Activated T-helper 1 cell treated with anti-CD3 and anti-CD28 coated beads, Interleukin-2, amount 50 U/mL, for 16 hours (primary cell): ENCODE measurements around the gene SCGB2B2.
"Not testable (repeated sequence)": the region's sequence is repeated elsewhere in the genome, so short reads cannot be mapped to it uniquely, and the experiment has no call there.

Experiments used
- DNase-seq, 2 donors: peaks; one replicate each; pipeline ENCODE4 v3.0.0-alpha.2; 2020; ENCODE audit warnings: low read depth in 1 of 2, low spot score in 1 of 2

SCGB2B2 gene, protein sequence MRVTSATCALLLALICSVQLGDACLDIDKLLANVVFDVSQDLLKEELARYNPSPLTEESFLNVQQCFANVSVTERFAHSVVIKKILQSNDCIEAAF

DNA sequence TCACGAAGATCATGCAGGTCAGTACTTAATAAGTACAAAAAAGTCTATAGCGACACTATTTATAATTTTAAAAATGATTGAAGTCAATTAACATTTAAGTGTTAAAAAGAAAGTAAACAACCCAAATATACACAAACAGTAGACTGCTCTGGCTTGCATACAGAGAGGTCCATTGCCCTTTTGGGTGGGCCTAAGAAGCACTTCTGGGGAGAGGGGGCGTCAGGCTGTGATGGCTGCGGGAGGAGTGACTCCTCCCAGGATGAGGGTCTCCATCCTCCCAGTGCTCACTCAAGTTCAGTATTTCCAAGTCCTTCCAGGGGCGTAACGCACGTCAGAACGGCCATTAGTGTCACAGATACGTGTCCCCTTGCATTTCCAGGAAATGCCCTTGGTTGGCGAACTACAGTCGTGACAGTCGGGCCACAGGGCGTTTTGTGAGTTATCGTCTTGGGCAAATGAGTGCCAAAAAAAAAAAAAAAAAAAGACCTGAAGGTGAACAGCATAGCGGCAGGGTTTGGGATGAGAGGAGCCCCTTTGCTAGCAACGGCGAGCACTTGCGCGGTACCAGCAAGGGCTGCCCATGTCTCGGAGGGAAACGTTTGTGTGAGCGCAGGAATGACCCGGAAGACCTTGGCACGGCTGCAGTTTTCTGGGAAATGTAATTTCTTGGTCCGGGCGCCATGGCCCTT lies at the start of gene SCGB2B2:
Gene SCGB2B2 (minus strand): TSS at position 463 of the 689 bp plus-strand sequence. CDS start 82,596 bp downstream, outside the sequence.
- no peak for DNase-seq

DNA sequence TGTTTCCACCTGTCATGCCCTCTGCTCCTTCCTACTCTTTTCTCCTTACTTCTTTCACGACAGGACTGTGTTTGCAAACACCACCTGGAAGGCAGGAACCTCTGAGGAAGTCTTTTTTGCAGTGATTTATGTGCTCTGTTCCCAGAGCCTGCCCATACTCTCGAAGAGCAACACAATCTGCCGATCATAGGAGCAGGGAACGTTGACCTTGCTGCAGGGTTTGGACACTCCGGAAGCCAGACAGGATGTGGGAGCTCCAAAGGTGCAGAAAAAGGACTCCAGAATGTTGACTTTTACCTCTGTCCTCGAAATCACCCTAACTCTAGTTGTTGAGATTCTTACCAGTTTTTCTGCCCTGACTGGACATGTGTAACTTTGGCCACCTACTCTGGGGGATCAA lies 48.4 kb upstream of the SCGB2B2 start:
- no peak for DNase-seq

DNA sequence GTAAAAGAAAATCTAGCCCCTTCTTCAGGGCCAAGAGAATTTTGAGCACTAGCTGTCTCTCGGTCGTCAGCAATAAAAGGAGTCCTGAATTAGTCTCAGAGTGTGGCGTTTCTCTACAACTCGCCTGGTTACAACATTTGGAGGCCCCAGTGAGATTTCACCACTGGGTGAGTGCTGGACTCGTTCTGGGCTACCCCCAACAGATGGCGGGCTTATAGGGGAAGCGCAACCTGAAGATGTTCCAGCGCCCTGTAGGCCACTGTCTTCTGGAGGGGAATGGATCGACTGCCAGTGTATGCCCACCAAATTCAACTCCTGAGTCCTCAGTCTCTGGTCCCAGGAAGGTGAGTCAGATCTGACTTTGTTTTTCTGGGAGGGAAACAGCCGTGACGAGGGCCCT lies 45.4 kb upstream of the SCGB2B2 start:
- DNase-seq: no peak

DNA sequence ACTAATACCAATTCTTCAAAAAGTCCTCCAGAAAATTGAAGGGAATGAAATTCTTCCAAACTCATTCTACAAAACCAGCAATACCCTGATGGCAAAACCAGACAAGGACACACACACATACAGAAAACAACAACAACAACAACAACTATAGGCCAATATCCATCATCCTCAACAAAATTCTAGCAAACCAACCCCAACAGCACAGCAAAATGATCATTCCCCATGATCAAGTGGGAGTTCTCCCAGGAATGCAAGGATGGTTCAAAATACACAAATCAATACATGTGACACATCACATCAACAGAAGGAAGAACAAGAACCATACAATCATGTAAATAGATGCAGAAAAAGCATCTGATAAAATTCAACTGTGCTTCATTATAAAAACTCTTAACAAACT lies 38.4 kb upstream of the SCGB2B2 start:
- DNase-seq: no peak

DNA sequence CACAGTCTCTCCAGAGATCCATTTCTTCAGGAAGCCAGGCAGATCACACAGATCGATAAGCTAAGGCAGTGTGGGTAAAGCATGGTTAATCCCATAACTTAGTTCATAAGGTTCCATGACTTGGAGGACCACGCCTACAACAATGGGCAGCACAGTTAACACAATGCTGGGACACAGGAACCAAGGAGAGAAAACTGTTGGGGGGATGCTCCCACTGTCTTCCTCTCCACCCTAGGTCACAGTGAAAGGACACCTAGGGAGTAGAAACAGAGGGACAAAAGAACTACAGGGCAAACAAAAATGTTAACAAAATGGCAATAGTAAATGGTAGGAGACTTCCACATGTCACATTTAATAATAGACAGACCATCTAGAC lies 36.3 kb upstream of the SCGB2B2 start:
- DNase-seq: no peak

DNA sequence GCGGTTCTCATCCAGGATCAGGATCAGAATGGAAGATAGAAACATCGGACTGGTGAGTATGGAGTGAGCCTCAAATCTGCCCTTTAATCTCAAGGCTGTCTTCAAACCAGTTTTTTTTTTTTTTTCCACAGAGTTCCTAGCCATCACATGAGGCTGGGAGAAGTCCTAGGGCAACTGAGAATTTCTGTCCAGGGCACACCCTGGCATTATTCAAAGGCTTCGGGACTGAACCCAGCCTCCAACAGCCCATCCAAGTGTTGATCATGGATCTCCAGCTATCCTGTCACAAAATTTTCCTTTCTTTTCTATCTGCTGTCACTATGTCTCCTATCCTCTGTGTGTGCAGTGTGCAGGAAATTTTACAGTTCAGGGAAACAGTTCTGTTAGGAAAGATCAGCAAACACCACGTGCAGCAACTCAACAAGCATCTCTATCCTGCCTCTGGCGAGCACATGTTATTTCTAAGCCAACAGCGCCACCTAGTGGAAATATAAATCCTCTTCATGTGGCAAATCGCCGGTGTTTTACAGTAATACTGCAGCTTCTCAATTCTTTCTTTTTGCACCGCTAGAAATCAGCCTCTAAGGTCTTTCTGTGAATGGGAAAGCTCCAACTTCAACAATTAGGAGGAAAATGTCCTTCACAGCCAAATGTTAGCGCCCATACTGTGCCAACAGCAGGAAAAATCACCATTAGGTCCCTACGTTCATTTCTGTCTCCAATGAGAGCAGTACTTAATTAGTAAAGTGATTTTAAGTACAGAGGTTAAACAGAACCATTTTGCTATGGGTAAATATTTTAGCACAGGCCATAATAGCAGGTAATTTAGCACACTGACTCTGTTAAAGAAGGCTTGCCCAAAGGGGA lies 35.7 kb upstream of the SCGB2B2 start:
- DNase-seq: peak in 1 of 2 donors; percentile 36

DNA sequence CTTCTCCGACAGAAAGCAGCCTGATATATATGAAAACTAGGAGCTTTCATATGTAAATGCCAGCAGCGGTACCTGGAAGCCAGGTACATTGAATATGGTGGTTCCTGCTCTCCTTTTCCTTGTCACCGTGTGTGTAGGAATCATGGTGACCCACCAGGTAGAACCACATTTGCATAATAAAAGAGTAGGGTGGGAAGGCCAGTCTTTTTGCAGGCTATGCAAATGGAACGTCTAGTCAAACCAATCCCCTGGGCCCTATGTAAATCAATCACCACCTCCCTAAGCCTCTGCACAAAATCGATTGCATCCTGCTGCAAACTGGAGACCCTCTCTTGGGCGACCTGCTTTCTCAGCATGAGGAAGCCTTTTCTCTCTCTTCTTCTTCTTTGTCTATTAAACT lies 34.9 kb upstream of the SCGB2B2 start:
- DNase-seq: no peak

DNA sequence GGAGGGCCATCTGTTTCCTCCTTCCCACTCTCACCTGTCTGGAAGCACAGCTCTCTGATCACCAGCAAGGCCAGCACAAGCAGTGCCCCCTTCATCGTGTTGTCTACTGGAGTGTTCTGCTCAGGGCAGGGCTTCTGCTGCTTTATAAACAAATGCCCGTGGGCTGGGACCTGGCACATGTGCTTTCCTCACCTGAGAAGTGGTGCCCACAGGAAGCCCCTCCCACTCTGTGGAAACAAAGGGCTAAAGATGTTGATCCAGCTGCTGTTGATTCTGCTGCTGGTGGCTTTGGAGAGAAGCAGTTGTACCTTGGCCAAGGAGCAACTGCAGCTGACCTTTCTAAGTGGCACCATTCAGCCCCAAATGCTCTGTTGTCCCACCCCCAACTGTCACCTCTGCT lies 30.7 kb upstream of the SCGB2B2 start:
- DNase-seq: no peak

DNA sequence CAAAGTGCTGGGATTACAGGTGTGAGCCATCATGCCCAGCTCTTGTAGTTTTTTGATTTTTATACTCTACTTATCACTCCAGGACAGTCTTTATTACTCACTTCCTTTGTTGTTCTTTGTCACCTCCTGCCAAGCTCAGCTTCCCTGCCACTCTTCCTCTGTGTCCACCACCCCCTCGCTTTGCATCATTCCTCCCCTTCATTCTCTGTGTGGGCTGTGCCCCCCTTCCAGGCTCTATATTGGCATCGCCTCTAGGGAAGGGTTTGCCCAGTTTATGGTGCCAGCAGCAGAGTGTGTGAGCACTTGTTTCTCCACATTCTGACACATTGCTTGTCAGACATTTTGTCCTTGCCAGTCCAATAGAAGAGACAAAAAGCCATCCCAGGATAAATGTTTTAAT lies 15.6 kb upstream of the SCGB2B2 start:
- no peak for DNase-seq

DNA sequence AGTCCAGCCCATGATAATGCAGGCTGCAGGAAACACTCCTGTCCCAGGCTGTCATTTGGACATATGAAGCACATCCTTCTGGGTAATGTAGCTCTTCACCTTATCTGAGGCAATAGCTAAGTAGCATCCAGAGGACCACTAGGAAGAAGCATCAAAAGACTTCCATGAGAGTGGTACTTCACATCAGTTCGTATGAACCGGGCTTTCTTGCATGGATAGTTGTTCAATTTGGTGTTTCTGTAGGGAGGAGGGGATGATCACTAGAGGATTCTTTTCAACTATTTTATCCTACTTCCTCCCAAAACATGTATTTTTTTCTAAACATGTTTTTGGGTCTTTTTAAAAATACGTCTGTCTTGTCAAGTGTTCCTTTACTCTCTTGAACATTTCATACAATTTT lies 13.4 kb upstream of the SCGB2B2 start:
- DNase-seq: no peak

DNA sequence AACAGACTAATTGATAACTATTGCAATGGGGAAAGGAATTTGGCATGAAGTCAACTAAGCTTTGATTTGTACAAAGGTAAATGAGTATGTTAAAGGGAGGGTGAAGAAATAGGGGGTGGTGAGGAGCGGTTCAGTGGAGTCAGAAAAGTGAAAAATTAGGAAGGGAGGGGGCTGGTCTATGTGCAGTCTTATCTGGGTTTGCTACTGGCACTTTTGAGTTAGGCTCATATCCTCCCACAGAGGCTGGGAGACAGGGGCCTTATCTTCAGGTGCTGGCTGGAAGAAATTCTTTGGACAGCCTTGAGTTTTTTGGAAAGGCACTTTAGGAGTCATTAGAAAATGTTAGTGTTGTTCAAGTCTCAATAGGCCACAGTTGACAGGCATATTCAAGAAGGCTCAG lies 11.6 kb upstream of the SCGB2B2 start:
- no peak for DNase-seq

DNA sequence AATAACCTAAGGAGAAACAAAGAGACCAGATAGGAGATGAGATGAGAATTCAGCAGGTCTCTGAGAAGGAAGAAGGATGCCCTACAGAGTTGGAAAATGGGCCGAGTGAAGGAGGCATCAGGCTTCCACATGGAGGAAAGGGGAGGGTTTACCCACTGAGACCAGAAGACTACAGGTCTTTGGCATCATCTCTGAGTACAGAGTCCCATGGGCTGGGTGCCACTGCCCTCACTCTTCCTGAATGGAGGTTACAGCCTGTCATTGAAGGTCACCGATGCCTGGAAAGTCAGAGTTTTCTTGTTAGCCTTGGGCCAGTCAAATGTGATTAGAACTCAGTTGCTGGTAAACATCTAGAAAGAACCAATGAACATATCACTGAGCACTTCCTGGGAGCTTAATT lies 10.4 kb upstream of the SCGB2B2 start:
- no peak for DNase-seq

DNA sequence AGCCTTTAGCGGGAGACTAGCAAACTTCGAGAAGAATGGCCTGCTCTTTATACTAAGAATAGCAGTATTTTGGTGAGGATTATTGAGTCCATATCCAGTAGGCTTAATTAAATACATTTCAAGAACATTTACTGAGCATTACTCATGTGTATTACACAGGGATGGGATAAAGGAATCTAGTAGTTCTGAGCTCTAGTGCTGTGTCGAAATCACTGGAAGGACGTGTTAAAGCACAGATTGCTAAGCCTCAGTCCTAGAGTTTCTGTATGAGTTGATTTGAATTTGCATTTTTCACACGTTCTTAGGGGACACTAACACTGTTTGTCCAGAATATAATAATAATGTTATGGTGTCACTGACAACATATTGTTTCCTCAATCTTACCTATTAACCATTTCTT lies 9.5 kb upstream of the SCGB2B2 start:
- DNase-seq: no peak

DNA sequence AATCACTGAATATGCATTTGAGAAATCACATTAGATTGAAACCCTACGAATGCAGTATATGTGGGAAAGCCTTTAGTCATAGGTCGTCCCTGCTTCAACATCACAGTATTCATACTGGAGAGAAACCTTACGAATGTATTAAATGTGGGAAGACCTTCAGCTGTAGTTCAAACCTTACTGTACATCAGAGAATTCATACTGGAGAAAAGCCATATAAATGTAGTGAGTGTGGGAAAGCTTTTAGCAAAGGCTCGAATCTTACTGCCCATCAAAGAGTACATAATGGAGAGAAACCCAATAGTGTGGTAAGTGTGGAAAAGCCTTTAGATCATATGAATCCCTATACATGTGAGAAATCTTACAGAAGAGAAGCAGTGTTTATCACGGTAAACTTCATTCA lies 8.3 kb upstream of the SCGB2B2 start:
- DNase-seq: not testable (repeated sequence)

DNA sequence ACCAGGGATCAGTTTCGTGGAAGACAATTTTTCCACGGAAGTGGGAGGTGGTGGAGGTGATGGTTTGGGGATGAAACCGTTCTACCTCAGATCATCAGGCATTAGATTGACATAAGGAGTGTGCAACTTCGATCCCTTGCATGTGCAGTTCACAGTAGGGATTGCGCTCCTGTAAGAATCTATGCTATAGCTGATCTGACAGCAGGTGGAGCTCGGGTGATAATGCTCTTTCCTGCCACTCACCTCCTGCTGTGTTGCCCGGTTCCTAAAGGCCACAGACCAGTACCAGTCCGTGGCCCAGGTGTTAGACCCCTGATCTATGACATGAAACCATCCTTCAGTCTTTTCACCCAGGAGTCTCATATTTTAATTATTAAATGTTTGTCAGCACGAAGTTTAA lies 4.5 kb upstream of the SCGB2B2 start:
- no peak for DNase-seq

DNA sequence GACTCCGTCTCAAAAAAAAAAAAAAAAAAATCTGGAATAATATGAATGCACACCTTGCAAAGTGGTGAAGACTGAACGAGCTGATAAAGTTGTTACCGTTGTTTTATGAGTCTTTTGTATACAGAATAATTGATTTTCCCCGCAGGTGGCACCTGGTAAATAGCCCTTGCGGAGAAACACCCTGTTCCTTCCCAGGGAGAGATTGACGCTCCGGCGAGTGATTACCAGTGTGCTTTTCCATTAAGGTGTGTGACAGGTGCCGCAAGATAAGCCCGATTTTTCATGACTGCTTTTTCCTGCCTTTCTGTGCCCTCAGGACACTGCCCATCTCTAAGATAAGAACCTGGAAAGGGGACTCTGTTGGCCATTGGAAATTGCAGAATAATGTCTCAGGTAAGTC lies 1.5 kb upstream of the SCGB2B2 start:
- DNase-seq: no peak

DNA sequence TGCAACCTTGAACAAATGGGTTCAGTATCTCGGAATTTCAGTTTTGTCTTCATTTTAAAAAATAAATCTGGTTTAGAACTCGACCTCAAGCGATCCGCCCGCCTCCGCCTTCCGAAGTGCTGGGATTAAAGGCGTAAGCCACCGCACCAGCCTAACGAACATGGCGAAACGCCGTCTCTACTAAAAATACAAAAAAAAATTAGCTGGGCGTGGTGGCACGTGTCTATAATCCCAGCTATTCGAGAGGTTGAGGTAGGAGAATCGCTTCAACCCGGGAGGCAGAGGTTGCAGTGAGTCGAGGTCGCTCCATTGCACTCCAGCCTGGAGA lies 1.1 kb upstream of the SCGB2B2 start:
- DNase-seq: no peak

DNA sequence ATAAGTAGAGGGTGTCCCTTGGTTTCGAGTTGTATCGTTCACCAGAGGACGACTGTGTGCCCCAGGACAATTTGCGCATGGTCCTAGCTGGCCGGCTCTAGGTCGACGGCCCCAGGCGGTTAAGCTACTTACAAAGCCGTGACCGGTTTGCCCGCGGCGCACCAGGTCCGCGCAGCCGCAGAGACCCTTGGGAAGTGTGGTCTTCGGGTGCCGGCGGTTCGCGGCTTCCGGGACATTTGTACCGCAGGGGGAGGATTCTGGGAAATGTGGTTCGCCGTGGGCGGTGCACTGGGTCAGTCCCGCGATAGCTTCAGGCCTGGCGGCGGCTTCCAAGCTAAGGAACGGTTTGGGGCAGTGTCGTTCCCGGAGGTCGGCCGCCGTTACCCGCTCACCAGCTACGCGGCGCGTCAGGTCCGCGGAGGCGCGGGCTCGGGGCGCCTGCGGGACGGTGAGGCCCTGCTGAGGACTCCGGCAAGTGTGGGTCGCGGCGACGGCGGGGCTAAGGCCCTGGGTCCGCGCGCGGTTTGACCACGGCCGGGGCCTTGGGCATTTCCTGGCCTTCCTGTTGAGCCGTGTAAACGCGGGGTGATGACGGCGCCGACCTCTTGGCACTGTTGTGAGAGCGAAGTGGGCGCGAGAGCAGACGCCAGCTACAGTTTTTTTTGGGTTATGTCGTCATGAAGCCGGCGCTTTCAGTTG lies 576 bp upstream of the SCGB2B2 start, which contains the start of gene ZNF302:
Gene ZNF302 (plus strand): TSS at position 293 of the 699 bp plus-strand sequence. CDS start 1,127 bp downstream, outside the sequence.
- peak; percentile 83 to 91 for DNase-seq

DNA sequence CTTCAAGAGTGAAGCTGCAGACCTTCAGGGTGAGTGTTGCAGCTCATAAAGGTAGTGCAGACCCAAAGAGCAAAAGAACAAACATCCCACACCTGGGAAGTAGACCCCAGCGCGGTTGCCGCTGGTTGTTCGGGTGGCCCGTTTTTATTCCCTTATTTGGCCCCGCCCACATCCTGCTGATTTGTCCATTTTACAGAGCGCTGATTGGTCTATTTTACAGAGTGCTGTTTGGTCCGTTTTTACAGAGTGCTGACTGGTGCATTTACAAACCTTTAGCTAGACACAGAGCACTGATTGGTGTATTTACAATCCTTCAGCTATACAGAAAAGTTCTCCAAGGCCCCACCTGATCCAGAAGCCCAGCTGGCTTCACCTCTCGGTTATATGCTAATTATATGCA lies 1.0 kb downstream of the SCGB2B2 start:
- DNase-seq: no peak

DNA sequence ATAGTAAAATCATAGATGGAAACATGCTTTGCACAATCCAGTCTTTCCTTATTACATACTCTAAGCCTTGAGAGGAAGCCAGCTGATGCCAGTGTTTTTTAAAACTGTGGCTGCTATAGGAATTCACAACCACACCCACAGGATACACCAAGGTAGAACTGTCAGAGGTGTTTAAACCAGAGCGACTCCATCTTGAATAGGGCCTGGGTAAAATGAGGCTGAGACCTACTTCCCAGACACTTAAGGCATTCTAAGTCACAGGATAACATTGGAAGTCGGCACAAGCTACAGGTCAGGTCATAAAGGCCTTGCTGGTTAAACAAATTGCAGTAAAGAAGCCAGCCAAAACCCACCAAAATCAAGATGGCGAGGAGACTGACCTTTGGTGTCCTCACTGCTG lies 1.7 kb downstream of the SCGB2B2 start:
- no peak for DNase-seq

DNA sequence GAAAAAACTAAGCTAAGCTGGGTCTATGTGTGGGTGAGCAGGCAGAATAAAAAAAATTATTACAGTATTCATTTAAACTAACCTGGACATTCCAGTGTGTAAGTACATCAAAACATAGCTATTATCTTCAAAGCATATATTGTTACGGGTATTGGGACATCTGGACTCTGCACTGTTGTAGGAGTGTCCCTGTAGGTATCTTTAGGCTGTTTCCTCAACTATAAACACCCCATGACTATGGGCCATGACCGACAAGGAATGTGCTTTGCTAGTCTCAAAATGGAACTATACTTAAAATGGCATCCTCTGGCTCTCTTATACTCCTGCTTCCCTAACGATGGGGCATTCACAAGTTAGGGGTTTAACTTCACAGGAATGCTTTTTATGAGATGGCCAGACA lies 3.4 kb downstream of the SCGB2B2 start:
- no peak for DNase-seq

DNA sequence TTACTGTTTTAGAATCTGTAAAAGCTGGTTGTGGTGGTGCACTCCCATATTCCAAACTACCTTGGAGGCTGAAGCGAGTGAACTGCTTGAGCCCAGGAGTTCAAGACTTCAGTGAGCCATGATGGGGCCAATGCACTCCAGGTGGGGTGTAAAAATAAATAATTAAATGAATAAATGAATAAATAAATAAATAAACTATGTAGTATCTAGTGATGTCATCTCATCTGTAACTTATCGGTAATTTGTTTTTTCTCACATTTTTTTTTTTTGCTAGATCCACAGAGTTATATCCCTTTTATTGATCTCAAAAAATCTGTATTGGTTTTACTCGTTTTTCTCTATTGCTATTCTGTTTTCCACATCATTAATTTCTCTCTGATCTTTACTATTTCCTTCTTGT lies 5.0 kb downstream of the SCGB2B2 start:
- DNase-seq: no peak
